Astrocyte of the cerebellum (primary cell): Measurements from ENCODE around the gene MEGF6.

Experiments
- DNase-seq: peaks from one replicate; pipeline ENCODE4 v3.0.0-alpha.2; 2011; ENCODE audit warnings: low read depth
- H3K4me3 ChIP-seq: 2 replicates; pipeline ENCODE4 v1.5.1; 2011; ENCODE audit warnings: mild to moderate bottlenecking, low read depth, low read length, moderate library complexity
- in situ Hi-C: cut with HindIII; loops from 2 replicates; pipeline ENCODE4 v1.10.0; 2017; ENCODE audit warnings: low sequenced_read_pairs
- TF ChIP-seq, protein P1 (sequence below): IDR thresholded peaks from 2 replicates; pipeline ENCODE4 v1.5.1; 2012; ENCODE audit warnings: low read length, low read depth, moderate library complexity, mild to moderate bottlenecking; ENCODE audit errors: missing control alignments

Gene MEGF6

DNA sequence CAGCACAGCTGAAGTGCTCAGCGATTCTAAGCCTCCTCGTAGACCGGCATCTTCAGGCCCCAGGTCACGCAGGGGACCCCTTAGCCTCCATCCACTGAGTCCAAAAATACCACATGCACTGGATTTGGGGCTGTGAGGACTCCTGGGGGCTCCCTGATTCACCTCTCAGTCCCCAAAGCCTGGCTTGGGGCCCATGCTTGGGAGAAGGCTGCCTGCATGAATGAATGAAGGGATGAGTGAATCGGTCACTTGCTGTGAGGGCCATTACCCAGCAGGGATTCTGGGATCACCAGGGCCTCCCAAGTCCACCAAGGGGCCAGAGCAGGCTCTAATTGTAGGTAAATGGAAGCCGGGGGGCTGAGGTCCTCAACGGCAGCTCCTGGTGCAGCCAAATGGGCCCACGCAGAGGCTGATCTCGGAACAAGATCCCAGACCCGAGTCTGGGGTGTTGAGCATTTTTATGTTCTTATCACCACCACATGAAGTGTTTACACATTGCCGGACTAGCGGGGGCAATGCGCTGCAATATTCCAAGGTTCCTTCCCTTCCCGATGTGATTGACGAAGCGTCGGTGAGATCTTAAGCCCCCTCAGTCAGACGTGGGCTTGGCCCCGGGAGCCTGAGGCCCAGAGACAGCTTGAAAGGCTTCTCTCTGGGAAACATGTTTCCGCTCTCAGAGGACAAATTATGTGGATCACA lies 170.4 kb downstream of the MEGF6 start:
- DNase-seq, result no peak
- no peak overlapping the region for H3K4me3 ChIP-seq
- in situ Hi-C loops, result no loop called here
- TF ChIP-seq, protein P1, sequence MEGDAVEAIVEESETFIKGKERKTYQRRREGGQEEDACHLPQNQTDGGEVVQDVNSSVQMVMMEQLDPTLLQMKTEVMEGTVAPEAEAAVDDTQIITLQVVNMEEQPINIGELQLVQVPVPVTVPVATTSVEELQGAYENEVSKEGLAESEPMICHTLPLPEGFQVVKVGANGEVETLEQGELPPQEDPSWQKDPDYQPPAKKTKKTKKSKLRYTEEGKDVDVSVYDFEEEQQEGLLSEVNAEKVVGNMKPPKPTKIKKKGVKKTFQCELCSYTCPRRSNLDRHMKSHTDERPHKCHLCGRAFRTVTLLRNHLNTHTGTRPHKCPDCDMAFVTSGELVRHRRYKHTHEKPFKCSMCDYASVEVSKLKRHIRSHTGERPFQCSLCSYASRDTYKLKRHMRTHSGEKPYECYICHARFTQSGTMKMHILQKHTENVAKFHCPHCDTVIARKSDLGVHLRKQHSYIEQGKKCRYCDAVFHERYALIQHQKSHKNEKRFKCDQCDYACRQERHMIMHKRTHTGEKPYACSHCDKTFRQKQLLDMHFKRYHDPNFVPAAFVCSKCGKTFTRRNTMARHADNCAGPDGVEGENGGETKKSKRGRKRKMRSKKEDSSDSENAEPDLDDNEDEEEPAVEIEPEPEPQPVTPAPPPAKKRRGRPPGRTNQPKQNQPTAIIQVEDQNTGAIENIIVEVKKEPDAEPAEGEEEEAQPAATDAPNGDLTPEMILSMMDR, result no peak

DNA sequence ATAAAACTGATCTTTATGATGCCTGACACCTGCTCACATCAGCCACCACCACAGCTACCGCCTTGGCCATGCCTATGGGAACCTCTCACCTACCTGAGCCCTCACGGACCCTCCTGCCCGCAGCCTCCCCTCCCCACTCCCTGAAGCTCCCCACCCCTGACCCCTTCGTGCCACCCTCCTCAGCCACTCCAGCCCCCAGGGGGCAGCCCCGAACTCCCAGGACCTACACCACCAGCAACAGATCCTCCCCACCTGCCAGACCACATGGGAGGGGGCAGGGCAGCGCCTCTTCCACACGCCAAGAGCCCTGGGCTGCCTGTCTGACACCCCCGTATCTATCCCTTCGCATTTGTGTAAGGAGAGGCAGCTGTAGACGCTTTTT lies 171.0 kb downstream of the MEGF6 start:
- H3K4me3 ChIP-seq, result no peak overlapping the region
- in situ Hi-C loops, result no loop called here
- DNase-seq, result no peak
- TF ChIP-seq, protein P1, result no peak
